DOHH2 (cell line): ENCODE measurements around the gene SPTAN1.

Experiments used
- EZH2phosphoT487 ChIP-seq: fragments of 200-600 bp; sonication (generic); IDR thresholded peaks from 2 replicates; pipeline ENCODE4 v1.6.1; 2017; ENCODE audit warnings: borderline replicate concordance, mild to moderate bottlenecking, antibody characterized with exemption, low read length, moderate library complexity, mixed read lengths
- TF ChIP-seq, protein P1 (sequence below): fragments of 200-600 bp; sonication (generic); IDR thresholded peaks from one replicate; pipeline ENCODE4 v1.5.1; 2014; ENCODE audit warnings: antibody characterized with exemption, mild to moderate bottlenecking, low read depth, low read length; ENCODE audit not compliant: poor library complexity, severe bottlenecking

DNA sequence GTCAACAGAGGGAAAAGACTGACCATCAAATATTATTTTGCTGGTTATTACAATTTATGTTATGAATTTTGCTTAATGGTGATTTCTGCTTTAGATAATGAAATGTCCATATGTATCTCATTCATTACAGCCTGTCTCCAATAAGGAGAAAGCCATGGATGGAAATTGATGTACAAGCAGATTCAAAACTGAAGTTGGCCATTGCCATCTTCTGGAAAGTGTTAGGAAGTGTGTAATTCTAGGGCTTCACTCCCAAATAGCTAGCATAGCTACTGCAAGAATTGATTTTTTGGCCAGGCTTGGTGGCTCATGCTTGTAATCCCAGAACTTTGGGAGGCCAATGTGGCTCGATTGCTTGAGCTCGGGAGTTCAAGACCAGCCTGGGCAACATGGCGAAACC, 58.5 kb downstream of the SPTAN1 start:
- TF ChIP-seq, protein P1, sequence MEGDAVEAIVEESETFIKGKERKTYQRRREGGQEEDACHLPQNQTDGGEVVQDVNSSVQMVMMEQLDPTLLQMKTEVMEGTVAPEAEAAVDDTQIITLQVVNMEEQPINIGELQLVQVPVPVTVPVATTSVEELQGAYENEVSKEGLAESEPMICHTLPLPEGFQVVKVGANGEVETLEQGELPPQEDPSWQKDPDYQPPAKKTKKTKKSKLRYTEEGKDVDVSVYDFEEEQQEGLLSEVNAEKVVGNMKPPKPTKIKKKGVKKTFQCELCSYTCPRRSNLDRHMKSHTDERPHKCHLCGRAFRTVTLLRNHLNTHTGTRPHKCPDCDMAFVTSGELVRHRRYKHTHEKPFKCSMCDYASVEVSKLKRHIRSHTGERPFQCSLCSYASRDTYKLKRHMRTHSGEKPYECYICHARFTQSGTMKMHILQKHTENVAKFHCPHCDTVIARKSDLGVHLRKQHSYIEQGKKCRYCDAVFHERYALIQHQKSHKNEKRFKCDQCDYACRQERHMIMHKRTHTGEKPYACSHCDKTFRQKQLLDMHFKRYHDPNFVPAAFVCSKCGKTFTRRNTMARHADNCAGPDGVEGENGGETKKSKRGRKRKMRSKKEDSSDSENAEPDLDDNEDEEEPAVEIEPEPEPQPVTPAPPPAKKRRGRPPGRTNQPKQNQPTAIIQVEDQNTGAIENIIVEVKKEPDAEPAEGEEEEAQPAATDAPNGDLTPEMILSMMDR, result no peak
- TF ChIP-seq EZH2phosphoT487, result no peak
